NCI-H2196 treated with DMSO at 0.1 percent for 48 hours (cell line): ENCODE measurements around the gene ERBB4.

Source experiments
- DNase-seq: peaks from one replicate; lab custom pipeline; 2025; ENCODE audit not compliant: unreplicated experiment; lab: John Stamatoyannopoulos, UW

ERBB4 gene

DNA sequence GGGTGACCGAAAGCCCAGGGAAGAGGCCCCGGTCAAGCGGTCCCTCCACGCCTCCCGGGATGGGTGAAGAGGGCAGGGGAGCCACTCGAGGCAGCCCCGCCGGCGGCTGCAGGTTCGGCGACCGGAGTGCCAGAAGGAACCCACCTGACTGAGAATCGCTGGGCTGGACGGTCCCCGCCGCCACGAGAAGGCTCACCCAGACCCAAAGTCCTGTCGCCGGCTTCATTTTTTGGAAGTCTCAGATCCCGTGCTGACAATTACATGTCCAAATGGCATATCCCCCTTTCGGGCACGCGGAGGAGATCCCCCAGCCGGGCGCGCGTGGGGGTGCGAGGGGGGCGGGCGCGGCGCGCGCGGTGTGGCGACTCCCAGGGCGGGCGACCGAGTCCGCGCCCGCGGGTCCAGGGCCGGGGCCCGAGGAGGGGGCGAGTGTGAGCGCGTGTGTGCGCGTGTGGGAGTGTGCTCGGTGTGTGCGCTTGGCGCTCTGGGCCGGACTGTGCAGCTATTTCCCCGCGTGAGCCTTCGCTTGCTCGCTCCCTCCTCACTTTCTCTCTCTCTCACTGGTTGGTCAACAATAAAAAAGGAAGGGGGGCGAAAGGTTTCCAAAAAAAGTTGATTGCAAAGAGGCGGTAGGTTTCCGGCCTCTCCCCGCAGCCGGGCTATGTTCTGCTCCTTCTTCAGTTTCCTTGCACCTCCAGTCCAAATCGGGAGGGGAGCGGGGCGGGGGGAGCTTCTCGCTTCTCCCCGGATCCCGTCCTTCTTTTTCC is at the start of gene ERBB4:
Gene ERBB4, minus strand, starts transcription at position 498 of the 767 bp plus-strand sequence. Its CDS starts 272 bp downstream, at position 226.
- no peak for DNase-seq

DNA sequence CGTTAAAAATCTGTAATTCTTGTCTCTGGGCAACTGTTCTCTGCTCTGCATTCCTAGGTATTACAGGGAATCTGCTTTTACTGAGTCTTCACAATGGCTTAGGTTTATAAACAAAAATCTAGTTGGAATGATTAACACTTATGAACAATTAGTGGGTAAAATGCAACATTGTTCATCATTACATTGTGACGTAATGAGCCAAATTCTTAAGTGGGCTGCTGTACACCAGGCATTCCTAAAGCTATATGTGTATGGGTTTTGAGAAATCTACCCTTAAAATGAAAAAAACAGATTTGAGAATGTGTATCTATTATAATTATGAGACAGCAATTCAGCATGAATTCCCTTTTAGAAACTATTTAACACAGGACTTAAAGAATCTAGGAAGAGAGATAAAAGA is 41.5 kb upstream of the ERBB4 start:
- no peak for DNase-seq

DNA sequence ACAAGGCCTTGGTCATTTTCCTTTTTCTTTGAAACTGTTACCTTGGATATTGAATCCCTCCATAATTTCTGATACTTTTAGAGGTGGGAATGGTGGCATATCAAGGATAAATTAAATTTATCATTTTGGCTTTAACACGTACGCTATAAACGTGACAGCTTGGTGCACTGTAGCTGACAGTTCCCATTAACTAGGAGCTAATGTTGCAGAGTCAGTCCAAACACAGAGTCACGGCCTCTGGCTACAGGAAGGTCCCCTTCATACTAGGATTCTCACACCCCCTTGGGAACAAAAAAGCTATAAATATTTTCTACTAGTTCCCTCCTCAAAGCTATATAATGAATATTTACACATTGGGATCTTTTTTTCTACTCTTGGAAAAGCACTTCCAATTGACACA is 17.7 kb upstream of the ERBB4 start:
- DNase-seq, result no peak

DNA sequence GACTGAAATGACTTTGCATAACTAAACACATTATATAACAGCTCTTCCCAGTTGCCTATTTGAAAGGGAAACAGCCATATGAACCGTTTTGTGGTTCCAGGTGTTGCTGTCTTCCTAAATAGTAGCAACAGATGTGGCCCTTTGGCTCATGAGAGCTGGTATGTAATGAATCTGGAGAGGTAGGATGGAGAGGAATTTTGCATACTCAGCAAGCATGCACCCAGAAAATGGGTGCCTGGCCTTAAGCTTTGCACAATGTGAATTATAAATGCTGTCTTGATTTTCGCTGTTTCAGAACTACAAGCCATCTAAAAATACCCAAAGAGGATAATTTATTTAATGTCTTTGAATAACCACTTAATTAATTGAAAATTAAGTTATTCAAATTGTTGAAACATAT is 15.6 kb upstream of the ERBB4 start:
- DNase-seq, result no peak

DNA sequence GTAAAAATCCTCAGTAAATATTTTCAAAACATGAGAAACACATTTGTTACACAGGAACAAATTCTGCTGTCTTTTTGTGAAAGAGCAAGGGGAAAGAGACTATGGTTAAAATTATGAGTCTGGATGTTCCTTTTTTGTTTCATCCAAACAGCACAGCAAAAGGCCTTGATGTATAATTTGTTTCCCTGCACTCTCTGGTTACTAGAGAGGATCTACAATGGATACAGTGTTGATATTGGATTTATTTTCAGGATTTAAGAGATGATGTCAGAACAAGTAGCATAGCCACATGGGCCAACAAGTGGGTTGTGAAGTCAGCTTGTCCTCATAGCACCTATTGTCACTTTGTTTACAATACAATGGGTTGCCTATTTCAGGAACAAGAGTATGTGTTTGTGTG is 11.3 kb upstream of the ERBB4 start:
- no peak for DNase-seq

GRCh38 chr2:212549463-212549862 is 10.9 kb upstream of the ERBB4 start:
- DNase-seq, result no peak

DNA sequence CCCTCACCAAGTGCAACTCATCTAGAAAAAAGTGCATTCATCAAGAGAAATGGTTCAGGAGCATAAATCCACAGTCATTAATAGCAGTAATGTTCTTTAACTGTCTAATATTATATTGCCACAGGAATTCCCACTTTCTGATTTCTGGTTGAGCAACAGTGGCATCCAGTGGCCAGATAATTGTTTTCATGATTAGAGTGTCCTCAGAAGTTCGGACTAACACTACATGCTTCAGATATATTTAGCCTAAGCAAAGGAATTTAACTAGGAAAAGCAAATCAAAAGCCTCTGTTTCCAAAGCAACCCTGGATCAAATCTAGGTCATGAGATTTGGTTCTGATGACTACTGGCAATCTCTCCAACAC is 9.8 kb upstream of the ERBB4 start:
- no peak for DNase-seq

DNA sequence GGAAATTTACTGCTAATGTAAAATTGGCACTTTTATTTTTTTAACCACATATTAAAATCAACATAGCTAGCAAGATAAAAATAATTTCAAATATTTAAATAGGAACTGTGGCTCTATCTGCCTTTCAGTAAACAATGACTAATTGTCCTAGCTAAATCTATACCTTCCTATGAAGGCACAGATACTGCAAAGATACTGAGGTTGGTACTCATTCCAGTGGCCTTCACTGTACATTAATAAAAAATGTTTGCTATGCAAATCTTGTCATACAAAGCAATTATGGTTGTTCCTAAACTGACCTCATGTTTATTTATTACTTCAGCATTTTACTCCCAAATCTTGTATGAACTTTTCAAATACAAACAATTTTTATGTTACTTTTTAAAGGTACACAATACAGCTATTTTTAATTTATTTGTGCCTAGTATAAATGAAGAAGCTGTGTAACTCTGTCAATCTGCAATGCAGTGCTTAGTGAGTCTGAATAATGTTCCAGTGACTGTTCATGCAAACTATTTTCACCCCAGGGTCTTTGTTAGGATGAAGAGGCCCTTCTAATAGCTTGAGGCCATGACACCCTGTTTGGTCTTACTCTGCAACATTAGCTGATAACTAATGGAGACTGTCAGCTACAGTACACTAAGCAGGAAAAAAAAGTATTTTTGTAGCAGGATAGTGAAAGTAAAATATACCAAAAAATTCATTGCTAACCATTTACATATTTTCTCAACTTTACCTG is 9.3 kb upstream of the ERBB4 start:
- DNase-seq, result no peak

GRCh38 chr2:212546669-212547068 is 8.1 kb upstream of the ERBB4 start:
- no peak for DNase-seq

- DNase-seq, result no peak
Observed at GRCh38 chr2:212540341-212540740, 1.7 kb upstream of the ERBB4 start.

DNA sequence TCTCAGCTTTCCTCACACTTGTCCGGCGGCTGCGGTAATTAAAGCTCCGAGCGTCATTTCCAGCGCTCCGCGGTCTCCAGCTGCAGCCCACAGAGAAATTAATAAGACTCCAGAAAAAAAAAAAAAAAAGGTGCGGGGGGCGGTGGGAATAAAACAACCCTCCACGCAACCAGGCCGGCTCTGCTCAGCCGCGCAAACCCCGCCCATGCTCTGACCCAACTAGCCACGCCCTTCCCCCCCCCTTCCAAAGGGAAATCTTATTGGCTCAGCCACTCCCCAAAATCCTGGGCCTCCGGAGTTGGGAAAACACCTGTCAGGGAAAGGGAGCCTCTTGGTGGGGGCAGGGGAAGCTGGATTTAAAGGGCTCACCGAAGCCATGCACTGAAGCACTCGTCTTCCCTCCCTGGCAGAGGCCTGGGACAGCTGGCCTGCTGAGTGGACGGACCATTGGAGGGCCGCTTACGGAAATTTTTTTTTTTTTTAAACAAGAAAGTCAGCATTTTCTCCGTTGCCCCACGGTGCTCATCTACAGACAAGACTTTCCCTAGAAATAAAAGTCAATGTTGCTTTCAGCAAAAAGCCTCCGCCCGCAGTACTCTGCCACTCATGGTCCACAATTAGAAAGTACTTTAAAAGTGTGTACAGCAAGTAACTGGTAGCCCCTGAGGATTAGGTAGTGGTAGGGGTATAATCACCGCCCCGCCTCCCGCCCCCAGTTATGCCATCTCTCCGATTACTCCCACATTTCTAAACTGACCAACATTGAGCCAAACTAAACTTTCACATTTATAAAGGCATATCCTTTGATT is 674 bp upstream of the ERBB4 start:
- peak; percentile 6 for DNase-seq

GRCh38 chr2:212537726-212538304 is 787 bp downstream of the ERBB4 start:
- DNase-seq, result no peak

GRCh38 chr2:212536817-212537725 is 1.5 kb downstream of the ERBB4 start:
- no peak for DNase-seq

DNA sequence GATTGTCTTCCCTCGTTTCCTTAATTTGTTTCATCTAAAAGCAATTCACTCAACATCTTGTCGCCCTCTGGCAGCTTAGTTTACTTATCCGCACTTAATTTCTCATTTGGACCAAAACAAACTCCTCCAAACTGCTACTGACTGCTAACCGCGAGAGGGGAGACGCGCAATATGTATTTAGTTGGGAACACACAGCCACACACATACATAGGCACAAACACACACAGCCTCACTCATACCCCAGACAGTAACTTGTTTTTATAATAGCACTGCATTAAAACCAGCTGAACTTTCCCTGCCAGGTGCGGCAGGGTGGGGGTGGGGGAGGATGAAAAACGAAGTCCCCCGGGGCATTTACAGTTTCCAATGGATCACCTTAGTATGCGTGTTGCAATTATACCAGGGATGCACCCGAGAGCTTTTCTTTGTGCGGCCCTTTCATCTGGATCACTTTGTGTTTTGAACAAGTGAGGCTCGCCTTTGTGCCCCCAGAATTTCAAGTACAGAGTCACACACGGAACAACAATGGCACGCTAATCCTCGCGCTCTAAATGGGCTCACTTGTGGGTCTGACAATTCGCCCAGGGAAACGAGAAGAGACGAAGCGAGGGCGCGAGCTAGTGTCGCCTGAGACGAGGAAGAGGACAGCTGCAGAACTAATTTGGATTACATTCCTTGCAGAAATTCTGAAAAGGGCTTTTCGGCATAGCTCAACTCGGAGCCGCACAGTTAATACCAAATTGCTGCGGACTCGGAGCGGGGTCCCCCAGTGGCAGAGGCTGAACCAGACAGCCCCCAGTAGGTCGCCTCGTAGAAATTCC is 2.4 kb downstream of the ERBB4 start:
- DNase-seq, result no peak

GRCh38 chr2:212534336-212534735 is 4.3 kb downstream of the ERBB4 start:
- no peak for DNase-seq

GRCh38 chr2:212532585-212532984 is 6.0 kb downstream of the ERBB4 start:
- DNase-seq, result no peak

- DNase-seq, result no peak
Observed at GRCh38 chr2:212532087-212532486, 6.5 kb downstream of the ERBB4 start.

DNA sequence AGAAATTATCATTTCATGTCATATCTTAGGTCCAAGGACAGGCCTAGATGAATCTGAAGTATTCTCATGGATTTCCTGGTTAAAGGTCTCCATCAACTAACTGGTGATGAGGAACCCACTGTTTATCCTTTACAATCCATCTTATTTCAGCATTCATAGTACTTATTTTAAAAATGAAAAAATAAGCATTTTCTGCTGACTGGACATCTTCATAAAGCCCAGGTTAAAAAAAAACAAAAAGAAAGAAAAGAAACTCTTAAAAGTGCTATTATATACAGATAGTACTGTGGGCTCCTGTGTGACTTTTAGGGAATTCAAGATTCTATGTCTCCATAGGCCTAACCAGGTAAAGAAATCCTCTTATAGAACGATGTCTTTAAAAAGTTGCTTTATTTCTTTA is 7.1 kb downstream of the ERBB4 start:
- no peak for DNase-seq

- DNase-seq, result no peak
Observed at GRCh38 chr2:212530991-212531390, 7.6 kb downstream of the ERBB4 start.

GRCh38 chr2:212530373-212530772 is 8.2 kb downstream of the ERBB4 start:
- no peak for DNase-seq
